SU-DHL-6 (cell line): ENCODE results near the gene CELF5.

ENCODE experiments used
- CTCF ChIP-seq: fragments of 200-600 bp; sonication (generic); IDR thresholded peaks from one replicate; pipeline ENCODE4 v1.5.1; 2017; ENCODE audit warnings: antibody characterized with exemption, mild to moderate bottlenecking, low read length, moderate library complexity; ENCODE audit not compliant: insufficient read depth, poor library complexity, severe bottlenecking
- EZH2phosphoT487 ChIP-seq: fragments of 200-600 bp; sonication (generic), shearing (Covaris generic); conservative IDR thresholded peaks from 2 replicates; pipeline ENCODE4 v1.6.1; 2018; ENCODE audit warnings: mild to moderate bottlenecking, antibody characterized with exemption, low read length, moderate library complexity, mixed read lengths

- TF ChIP-seq CTCF (no peak), EZH2phosphoT487 (no peak)
Observed at GRCh38 chr19:3342246-3342645, 117.8 kb downstream of the CELF5 start.
